Tibial nerve (tissue), 4 donors: ENCODE data around the gene GGTLC1. TPM values are rescaled to one million over a fixed set of nuclear protein-coding genes. Genes with fewer than 3 reads are reported as not detected.
"Not testable (repeated sequence)": the region's sequence is repeated elsewhere in the genome, so short reads cannot be mapped to it uniquely, and the experiment has no call there.

Source experiments
- DNase-seq, 2 donors: peaks; one replicate each; pipeline ENCODE4 v3.0.0-alpha.2; 2019; ENCODE audit warnings: low spot score in 2 of 2
- H3K27ac ChIP-seq, 4 donors: fragments of 200-600 bp; sonication (generic) in 3 of 4; one replicate each; pipeline ENCODE4 v1.5.1; 2017 to 2019; ENCODE audit warnings: mild to moderate bottlenecking in 1 of 4
- H3K27me3 ChIP-seq, 2 donors: fragments of 200-600 bp; sonication (generic) in 1 of 2; one replicate each; pipeline versions ENCODE4 v1.5.1 to v1.6.0; 2017 to 2019
- H3K36me3 ChIP-seq, 3 donors: fragments of 200-600 bp; sonication (generic); one replicate each; pipeline ENCODE4 v1.5.1; 2018 to 2019
- H3K4me1 ChIP-seq, 4 donors: fragments of 200-600 bp; sonication (generic) in 3 of 4; one replicate each; pipeline ENCODE4 v1.5.1; 2017 to 2019
- H3K4me3 ChIP-seq, 4 donors: fragments of 200-600 bp; sonication (generic) in 3 of 4; one replicate each; pipeline ENCODE4 v1.5.1; 2017 to 2019; ENCODE audit warnings: mild to moderate bottlenecking in 1 of 4, moderate library complexity in 1 of 4
- H3K9me3 ChIP-seq, 4 donors: fragments of 200-600 bp; sonication (generic) in 3 of 4; one replicate each; pipeline ENCODE4 v1.5.1; 2017 to 2019
- CTCF ChIP-seq, 5 experiments: fragments of 200-600 bp in 3 of 5; fragments of 450-650 bp in 2 of 5; sonication (generic) in 3 of 5; IDR thresholded peaks; one replicate each; pipeline ENCODE4 v1.5.1; 2016 to 2019; ENCODE audit warnings: antibody characterized with exemption in 5 of 5, mild to moderate bottlenecking in 3 of 5, moderate library complexity in 2 of 5
- EP300 ChIP-seq, 2 donors: sonication (generic); formaldehyde crosslinking; IDR thresholded peaks; one replicate each; pipeline ENCODE4 v1.6.1; 2017; ENCODE audit warnings: antibody characterized with exemption in 2 of 2, mild to moderate bottlenecking in 1 of 2
- POLR2A ChIP-seq, 2 donors: fragments of 450-650 bp; IDR thresholded peaks; one replicate each; pipeline ENCODE4 v1.6.1; 2017; ENCODE audit warnings: antibody characterized with exemption in 2 of 2, mild to moderate bottlenecking in 2 of 2, moderate library complexity in 2 of 2
- WGBS, 2 donors: methylation state at CpG; one replicate each; pipeline ENCODE4 v1.1.5; 2018; 5-methylcytosine and 5-hydroxymethylcytosine counted together
- total RNA-seq, 4 donors: library from RNA; depleted of rRNA; stranded (reverse); fragments of >200 nt; gene quantifications; one replicate each; pipeline ENCODE4 v1.1.0, GENCODE V29; 2016

Gene GGTLC1
- total RNA-seq, 4 donors from 2014 or later: not detected

GRCh38 chr20:23995905-23996666 is 7.5 kb upstream of the GGTLC1 start:
- DNase-seq: peak; percentile 29 to 37
- Histone ChIP-seq H3K27me3 (no peaks in the 10 kb centered on the region), H3K4me3 (no peak overlapping the region), H3K4me1 (no peaks in the 10 kb centered on the region), H3K27ac (no peak overlapping the region), H3K36me3 (no peaks in the 10 kb centered on the region), H3K9me3 (no peaks in the 10 kb centered on the region)
- TF ChIP-seq POLR2A (IDR thresholded peaks at IDR 0.05) (no peak), EP300 (IDR thresholded peaks at IDR 0.05) (no peak), CTCF (IDR thresholded peaks at IDR 0.05) (peak; percentile 59 to 82 (median 65))
- WGBS, 2 donors: 47 to 48% methylated on average over 11 of the region's 11 CpGs

GRCh38 chr20:23995291-23995690 is 6.7 kb upstream of the GGTLC1 start:
- H3K9me3 ChIP-seq, DNase-seq, H3K36me3 ChIP-seq, H3K4me3 ChIP-seq, H3K27ac ChIP-seq, H3K4me1 ChIP-seq, H3K27me3 ChIP-seq: not testable (repeated sequence)
- 86 to 91% methylated on average over 6 of the region's 6 CpGs for WGBS, 2 donors

- H3K9me3 ChIP-seq, DNase-seq, H3K4me1 ChIP-seq, H3K27me3 ChIP-seq, H3K27ac ChIP-seq, H3K36me3 ChIP-seq, H3K4me3 ChIP-seq: not testable (repeated sequence)
- WGBS, 2 donors: 81 to 82% methylated on average over 8 to 12 of the region's 14 CpGs
Observed at GRCh38 chr20:23994001-23994633, 5.5 kb upstream of the GGTLC1 start.

- H3K36me3 ChIP-seq, H3K27me3 ChIP-seq, H3K27ac ChIP-seq, H3K4me3 ChIP-seq, DNase-seq, H3K9me3 ChIP-seq, H3K4me1 ChIP-seq: not testable (repeated sequence)
- WGBS, 2 donors: 67 to 80% methylated on average over 2 to 11 of the region's 12 CpGs
Observed at GRCh38 chr20:23993440-23993839, 4.9 kb upstream of the GGTLC1 start.

GRCh38 chr20:23990296-23990695 is 1.7 kb upstream of the GGTLC1 start:
- H3K9me3 ChIP-seq: not testable (repeated sequence)

GRCh38 chr20:23988966-23989365 is 387 bp upstream of the GGTLC1 start:
- not testable (repeated sequence) for H3K36me3 ChIP-seq, H3K4me3 ChIP-seq, H3K27ac ChIP-seq, H3K4me1 ChIP-seq, H3K27me3 ChIP-seq, H3K9me3 ChIP-seq, DNase-seq
- WGBS, 2 donors: 89 to 90% methylated on average over 5 to 7 of the region's 9 CpGs

More at GRCh38 chr20:23990296-23990695, 1.7 kb upstream of the GGTLC1 start:
- not testable (repeated sequence) for H3K27me3 ChIP-seq, H3K27ac ChIP-seq, DNase-seq, H3K36me3 ChIP-seq, H3K4me1 ChIP-seq, H3K4me3 ChIP-seq
- WGBS, 2 donors: 75 to 82% methylated on average over 11 to 12 of the region's 12 CpGs

GRCh38 chr20:23986716-23987115 is 1.9 kb downstream of the GGTLC1 start:
- H3K36me3 ChIP-seq, H3K27ac ChIP-seq, H3K9me3 ChIP-seq, DNase-seq, H3K4me3 ChIP-seq, H3K27me3 ChIP-seq, H3K4me1 ChIP-seq: not testable (repeated sequence)
- WGBS, 2 donors: 64 to 72% methylated on average over 2 of the region's 3 CpGs

- not testable (repeated sequence) for DNase-seq, H3K4me3 ChIP-seq
- WGBS, 2 donors: 94% methylated on average over 10 to 14 of the region's 14 CpGs
Observed at GRCh38 chr20:23986310-23986709, 2.3 kb downstream of the GGTLC1 start.

GRCh38 chr20:23985790-23986225 is 2.8 kb downstream of the GGTLC1 start:
- not testable (repeated sequence) for H3K36me3 ChIP-seq, H3K4me1 ChIP-seq, DNase-seq, H3K4me3 ChIP-seq, H3K9me3 ChIP-seq, H3K27ac ChIP-seq, H3K27me3 ChIP-seq
- 90 to 99% methylated on average over 6 to 14 of the region's 17 CpGs for WGBS, 2 donors

More at GRCh38 chr20:23986310-23986709, 2.3 kb downstream of the GGTLC1 start:
- H3K4me1 ChIP-seq, H3K36me3 ChIP-seq, H3K27me3 ChIP-seq, H3K9me3 ChIP-seq, H3K27ac ChIP-seq: not testable (repeated sequence)

- DNase-seq, H3K9me3 ChIP-seq: not testable (repeated sequence)
Observed at GRCh38 chr20:23985066-23985789, 3.4 kb downstream of the GGTLC1 start.

More at GRCh38 chr20:23985066-23985789, 3.4 kb downstream of the GGTLC1 start:
- not testable (repeated sequence) for H3K27ac ChIP-seq, H3K4me1 ChIP-seq, H3K27me3 ChIP-seq, H3K36me3 ChIP-seq, H3K4me3 ChIP-seq
- WGBS, 2 donors: 88% methylated on average over 7 to 8 of the region's 15 CpGs
